Activated CD8-positive, alpha-beta memory T cell treated with anti-CD3 and anti-CD28 coated beads for 48 hours (primary cell): ENCODE results near the gene DHRS12.

Experiments used
- DNase-seq, 3 experiments: peaks; one replicate each; pipeline ENCODE4 v3.0.0-alpha.2; 2020; ENCODE audit warnings: low read depth in 2 of 3, low spot score in 2 of 3

The DHRS12 gene

DNA sequence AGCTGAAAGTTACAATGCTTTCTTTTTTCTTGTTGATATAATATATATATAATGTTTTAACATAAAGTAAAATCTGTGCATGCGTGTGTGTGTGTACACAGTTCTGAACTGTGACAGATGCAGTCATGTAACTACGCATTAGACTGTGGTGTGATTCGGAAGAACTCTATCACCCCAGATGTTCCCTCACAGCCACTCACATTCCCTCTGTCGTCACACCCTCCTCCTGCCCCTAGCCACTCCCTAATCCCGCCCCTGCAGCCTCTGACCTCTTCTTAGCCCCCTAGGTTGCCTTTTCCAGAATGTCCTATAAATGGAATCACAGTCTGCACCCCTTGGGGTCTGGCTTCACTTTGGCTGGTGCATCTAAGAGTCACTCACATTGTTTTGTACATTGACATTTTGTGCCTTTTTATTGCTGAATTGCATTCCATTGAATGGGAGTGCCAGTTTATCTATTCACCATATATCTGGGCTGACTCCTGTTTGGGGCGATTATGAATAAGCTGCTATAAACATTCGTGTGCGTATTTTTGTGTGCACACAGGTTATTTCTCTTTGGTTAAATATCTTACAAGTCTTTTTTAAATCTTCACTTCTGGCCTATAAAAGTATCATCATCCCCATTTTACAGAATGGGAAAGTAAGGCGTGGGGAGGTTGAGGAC is 20.4 kb downstream of the DHRS12 start:
- DNase-seq: no peak

DNA sequence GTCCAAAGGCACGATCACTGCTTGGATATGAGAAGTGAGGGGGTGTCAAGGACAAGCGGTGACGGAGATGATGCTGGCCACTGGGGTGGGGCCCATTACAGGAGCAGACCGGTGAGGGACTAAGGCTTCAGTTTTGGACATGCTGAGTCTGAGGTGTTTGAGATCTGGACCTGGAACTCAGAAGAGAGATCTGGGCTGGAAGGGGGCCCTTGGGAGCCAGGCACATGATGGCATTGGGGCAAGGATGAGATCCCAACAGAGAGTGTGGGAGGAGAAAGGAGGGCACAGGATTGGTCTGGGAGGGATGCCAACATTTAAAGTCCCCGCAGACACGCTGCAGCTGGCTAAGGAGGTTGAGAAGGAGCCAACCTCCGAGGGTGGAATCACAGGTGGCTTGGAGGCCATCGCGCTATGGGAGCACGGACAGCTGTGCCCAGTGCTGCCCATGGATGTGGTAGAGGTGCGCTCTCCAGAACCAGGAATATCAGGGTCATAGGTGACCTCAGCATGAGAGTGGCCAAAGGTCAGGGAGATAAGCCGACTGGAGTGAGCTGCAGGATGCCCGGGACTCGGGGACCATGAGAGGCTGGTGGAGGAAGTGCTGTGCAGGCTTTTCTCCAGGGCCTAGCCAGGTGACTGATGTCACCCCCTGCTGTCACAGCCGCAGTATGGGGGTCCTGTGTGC is 21.8 kb downstream of the DHRS12 start:
- no peak for DNase-seq

DNA sequence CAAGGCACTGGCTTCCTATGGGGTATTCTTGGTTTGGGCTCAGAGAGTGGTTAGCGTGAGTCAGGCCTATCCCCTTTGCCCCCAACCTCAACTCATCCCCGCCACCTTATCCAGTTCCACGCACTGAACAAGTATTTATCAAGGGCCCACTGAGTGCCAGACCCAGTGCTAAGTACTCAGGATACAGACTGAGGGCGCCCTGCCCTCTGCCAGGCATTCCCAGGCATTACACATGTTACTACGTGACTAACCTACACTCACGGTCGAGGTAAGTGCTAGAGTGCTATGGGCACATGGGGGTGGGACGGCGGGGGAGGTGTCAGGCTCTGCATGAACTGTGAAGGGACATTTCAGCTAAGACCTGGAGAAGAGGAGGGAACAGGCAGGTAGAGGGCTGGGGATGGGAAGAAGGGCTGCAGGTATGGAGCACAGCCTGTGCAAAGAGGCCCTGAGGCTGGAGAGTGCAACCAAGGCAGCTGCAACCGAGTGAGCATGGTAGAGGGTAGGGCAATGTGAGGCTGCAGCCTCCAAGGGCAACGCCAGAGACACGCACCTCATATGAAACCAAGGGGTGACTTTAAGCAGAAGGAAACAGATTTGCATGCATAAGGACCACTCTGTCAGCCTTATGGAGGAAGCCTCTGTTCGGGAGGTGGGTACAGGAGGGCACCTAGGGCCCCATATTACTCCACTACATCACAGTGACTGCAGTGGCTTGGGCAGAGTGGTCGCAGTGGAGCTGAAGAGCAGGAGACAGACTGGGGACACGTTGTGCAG is 22.5 kb downstream of the DHRS12 start:
- DNase-seq: no peak

DNA sequence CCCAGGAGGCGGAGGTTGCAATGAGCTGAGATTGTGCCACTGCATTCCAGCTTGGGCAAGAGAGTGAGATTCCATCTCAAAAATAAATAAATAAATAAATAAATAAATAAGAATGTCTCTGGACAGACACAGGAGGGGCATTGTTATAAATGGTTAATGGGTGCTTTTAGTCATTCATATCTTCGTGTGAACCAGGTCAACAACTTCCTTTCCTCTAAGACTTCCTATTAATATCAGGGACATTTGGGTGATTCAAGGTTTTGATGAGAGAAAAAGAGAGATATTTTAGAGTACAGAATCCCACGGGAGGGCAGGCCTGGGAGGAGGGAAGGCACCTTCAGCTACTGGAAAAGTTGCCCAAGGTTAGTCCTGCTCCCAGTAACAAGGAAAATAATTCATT is 23.9 kb downstream of the DHRS12 start:
- no peak for DNase-seq

DNA sequence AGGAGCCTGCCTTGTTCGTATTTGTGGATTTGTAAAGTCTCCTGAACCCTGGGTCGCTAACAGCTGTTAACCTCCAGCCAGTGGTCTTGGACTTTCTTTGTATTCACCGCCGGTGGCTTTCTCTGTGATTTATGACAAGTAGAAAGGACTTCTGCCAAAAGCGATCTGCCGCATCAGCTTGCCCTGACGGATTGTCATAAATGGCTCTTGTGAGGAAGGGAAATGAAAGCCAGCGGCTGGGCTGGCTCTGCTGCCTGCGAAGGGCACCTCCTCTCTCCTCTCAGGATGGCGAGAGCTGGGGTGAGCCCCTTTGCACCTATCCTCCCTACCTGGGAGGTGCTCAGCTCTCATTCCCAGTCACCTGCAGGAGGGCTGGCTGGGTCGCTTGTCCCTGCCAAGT is 25.6 kb downstream of the DHRS12 start:
- DNase-seq: no peak

DNA sequence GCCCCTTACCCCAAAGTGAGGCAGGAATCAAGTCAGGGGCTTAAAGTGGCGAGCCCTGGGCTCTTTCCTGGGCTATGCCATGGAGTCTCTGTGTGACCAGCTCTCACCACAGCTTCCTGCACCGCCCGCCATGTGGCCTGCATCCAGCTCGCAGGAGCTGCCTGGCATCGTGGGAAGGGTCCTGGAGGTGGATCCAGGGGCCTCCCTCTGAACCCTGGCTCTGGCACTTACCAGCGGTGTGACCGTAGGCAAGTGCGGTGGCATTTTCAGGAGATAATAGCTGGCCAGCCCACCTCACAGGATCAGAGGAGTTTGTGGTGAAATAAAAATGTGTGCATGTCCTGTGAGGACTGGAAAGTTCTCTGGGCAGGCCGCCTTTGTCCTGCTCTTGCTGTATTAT is 26.0 kb downstream of the DHRS12 start:
- no peak for DNase-seq

DNA sequence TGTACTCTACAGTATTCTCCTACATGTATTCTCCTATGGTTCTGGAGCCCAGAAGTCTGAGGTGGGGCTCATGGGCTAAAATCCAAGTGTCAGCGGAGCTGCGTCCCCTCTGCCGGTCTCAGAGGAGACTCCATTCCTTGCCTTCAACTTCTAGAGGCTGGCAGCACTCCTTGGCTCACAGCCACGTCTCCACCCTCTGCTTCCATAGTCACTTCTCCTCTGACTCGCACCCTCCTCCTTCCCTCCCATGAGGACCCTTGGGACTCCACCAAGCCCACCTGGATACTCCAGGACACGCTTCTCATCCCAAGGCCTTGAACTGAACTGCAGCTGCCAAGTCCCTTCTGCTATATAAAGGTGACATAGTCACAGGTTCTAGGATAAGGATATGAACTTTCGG is 27.8 kb downstream of the DHRS12 start:
- DNase-seq: no peak

DNA sequence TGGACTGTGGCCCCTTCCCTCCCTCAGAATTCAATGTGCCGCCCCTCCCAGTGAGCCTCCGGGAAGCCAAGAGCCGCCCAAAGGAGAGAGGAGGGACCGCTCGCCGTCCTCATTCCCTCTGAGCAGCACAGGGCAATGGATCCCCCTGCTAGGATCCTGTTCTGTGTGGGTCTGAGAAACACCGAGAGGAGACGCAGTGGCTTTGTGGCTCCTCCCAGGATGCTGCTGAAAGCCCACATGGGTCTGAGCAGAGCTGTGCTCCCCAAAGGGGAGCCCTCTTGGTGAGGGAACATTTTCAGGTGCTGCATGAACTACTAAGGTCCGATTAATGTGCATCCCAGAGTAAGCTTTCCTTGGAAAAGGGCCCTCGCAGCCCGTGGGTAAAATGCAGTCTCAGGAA is 30.4 kb downstream of the DHRS12 start:
- DNase-seq: no peak

DNA sequence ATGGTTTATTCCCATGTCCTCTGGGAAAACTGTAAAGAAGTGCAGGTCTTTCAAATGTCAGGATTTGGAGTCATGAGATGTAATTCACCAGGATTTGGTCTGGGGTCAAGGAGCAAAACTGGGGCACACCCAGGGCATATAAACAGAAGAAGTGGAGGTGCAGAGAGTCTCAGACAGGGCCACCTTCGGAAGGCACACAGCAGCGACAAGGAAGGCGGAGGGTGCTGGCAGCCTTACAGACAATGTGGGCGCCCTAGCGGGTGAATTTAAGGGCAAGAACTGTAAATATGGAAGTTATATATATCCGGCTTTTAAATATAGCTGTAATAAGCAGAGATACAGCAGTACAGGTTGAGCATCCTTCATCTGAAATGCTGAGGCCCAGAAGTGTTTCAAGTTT is 31.2 kb downstream of the DHRS12 start:
- DNase-seq: no peak

DNA sequence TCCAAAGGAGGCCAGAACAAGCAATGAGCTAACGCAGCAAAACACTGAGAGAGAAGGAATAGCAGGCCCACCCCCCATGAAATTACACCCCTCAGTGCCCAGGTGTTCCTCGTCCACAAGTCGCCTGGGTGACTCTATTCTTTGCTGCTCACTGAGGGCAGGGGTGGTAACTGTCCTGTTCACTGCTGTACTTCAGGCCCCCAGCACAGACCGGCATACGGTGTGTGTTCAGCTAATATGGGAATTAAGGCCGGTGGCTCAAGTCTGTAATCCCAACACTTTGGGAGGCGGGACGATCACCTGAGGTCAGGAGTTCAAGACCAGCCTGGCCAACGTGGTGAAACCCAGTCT is 31.9 kb downstream of the DHRS12 start:
- DNase-seq: no peak

DNA sequence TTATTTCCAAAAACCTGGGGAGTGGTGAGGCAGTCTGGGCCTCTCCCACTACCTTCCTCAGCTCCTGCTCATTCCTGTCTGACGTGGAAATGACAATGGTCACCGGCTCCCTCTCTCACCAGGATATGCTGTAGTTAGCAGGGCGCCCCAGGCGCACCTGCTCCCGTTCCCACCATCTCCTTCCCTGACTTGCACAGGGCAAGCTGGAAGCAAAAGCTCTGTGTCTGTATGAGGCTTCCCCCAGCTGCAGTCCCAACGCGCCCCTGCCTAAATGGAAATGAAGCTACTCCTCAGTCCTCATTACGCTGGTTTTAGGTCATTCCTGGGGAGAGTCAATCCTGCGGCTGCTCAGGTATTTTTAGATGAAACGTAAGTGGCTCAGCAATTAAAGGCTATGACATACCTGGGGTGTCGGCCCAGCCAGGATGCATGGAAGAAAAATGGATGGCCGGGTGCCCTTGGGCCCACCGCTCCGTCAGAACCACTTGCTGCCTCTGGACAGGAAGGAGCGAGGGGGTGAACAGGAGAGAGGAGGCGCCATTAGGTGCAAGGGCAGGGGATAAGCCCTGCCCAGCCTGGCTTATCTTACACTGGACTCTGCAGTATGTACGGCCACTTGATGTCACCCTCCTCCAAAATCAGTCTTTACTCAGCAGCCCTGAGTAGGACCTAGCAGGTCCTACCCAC is 32.4 kb downstream of the DHRS12 start:
- no peak for DNase-seq

DNA sequence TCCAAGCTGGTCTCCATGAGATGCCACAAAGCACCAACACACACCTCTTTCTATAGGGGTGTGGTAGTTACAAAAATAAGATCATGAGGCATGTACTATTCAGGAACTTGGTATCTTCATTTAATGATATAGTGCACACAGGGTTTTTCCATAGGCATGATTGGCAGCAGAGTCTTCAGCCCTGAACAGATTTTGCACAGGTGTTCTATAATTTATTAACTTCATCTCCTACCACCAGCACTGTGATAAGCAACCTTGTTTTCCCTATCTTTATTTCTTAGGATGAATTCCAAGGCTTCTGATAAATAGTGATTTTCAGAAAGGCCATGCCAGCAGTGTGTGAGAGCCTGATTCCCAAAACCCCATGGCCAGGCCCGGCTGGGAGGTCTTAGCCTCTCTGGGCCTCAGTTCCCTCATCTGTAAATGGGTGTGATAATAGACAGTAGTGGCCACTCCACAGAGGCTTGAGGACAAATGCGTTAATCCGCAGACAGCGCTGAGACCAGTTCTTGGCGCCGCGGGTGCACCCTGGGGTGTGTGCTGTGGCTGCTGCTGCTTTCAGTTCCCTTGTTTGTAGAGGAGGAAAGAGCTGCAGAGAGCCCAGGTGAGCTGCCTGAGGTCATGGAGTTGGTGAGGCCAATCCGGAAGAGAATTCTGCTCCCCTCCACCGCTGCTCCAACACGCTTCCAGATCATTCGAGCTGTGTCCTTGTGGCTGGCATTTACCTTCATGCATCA is 33.1 kb downstream of the DHRS12 start:
- DNase-seq: no peak

DNA sequence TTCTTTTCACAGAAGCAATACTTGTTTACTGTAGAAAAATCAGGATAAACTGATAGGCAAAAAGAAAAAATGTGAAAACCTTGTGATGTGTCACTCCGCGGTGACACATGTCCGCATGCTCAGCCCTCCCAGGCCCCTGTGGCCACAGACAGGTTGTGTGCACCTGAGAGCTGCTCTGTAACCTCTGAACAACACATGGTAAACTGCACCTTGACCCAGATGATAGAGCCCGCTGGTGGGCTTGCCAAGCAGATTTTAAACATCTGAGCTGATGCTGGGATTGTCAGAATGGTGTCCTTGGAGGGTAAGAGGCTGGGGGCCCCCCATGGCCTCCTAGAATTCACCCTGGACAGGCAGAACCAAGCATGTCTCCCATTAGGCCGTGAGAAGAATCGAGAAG is 33.8 kb downstream of the DHRS12 start:
- DNase-seq: no peak

DNA sequence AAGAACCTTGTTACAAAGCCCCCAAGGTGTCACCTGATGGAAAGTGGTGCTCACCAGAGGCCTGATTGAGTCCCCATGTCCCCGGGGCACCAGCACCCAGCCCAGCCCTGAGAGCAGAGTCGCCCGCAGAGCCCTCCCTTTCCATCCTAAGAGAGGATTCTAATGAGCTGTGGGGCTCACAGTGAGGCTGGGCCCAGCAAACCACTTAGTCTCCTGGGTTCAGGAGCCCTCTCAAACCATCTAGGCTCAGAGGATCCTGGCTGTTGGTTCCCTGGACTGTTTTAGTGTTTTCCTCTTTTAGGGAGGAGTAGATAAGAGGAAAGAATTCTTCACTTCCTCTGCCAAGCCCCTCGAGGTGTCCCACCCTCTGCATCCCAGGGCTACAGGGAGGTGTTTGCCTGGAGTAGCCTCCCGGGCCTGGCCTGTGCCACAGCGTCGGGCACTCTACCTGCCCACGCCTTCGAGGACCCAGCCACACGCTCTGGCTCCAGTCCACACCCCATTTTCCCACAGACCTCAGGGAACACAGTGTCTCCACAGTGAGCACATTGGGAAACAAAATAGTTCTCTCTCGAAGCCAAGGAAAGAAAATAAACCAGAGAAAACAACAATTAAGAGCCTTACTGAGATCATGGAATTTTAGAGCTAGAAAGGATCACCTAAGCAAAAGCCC is 34.4 kb downstream of the DHRS12 start:
- no peak for DNase-seq

DNA sequence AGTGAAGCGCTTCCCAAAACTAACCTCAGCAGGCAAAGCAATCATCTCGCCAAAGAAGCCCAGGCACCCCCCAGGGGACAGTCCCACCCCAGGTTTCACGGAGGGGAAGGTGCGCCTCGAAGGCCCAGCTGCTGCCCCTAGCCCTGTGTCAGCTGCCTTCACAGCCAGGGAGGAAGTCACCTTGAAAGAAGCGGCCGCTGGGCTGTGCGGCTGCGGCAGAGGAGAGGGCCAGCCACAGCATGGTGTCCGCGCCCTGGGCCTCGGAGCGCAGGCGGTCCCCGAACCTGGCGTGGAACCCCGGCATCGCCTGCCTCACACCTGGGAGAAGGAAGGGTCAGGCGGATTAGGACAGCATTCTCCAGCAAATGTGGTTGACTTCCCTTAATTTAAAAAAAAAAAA is 35.0 kb downstream of the DHRS12 start:
- DNase-seq: no peak

DNA sequence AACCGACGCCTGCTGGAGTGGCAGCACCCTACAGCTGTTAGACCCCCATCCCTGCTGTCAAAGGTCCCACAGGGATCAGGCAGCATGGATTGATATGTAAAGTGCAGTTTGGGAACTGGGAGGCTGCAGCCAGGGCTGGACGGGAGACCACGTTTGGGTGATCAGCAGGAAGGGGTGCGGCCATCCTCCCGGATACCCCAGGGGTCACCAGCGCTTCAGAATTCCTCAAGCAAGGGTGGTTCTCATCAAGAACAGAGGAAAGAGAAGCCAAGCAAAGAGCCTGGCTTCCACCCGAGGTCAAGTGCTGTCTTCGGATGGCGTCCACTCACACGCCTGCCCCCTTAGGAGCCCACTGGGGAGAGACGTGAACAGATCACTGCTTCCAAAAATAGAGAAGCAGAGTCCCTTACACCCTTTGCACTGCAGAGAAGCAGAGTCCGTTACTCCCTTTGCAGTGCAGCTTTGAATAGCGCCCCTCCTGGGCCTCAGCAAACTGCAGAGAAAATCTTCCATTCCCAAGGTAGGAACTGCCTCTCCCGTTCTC is 35.5 kb downstream of the DHRS12 start:
- no peak for DNase-seq

DNA sequence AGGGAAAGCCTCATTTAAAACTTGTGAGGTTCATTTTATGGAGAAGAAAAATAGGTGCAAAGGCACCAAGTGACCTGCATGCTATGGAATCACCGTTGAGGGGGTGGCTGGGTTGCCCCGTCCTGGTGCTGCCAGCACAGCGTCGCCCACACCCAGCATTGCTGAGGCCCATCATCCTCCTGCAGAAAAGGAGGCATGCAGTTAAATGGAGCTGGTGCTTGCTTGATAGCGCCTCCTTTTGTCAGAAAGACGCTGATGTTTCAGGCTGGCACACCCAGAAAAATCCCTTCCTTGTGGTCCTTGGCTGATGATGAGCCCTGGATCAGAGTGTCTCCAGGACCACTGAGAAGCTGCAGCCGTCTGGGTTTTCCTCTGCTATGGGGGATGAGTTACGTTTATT is 36.9 kb downstream of the DHRS12 start:
- no peak for DNase-seq

DNA sequence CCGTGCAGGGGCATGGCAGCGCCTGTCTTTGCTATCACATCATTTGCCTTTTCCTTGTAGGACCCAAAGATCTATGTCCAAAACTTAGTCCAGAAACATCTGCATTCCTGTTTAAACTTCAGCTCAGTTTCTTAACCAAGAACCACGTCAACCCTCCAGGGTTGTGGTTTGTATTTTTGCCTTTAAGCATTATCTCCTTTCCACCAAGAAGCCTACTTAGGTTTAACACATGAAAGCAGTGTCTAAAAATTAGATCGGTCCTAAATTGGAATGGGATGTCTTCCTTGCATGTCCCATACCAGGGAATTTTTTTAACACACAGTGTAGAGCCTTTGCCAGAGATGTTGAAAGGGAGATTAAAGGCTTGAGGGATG is 38.8 kb downstream of the DHRS12 start:
- no peak for DNase-seq

DNA sequence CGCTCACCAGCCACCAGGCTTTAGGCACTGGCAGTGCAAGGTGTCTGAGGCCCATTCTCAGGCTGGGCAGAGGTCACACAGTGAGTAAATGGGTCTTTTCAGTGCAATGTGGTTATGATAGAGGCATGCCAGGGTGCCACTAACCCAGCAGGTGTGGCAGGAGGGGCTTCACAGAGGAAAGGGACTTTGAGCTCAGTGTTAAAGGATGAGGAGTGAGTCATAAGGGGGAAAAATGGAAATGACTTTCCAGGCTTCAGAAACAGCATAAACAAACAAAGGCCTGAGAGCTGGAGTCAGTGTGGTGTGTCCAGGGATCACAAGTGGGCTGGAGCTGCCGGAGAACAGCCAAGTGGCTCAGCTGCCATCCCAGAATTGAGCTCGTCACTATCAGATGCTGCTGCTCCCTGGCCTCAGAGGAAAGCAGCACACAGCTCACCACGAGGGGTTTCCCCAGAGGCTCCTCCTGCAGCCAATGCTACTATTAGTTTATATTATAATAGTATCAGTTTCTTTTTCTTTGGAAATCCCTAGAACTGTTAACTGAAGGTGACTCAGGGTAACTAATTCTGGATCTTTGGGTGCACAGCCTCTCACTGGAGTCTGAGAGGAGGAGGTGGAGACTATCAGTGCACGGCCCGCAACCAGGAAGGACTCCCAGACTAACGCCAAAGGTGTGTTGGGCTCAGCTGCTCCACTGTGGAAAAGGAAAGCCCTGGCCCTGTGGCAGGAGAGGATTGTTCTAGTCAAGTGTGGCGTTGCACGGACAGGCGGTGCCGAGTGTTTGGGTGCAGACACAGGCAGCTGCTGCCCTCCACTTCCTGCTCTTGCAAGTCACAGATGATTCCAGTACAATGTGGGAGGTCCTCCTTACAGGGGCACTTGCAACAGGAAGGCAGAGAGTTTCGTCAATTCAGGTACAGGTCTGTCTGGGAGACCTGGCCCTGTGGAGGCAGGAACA is 39.5 kb downstream of the DHRS12 start:
- DNase-seq: peak; percentile 33 to 49 (median 44)
